ENCODE measurements around the gene HOXD8.

DNA sequence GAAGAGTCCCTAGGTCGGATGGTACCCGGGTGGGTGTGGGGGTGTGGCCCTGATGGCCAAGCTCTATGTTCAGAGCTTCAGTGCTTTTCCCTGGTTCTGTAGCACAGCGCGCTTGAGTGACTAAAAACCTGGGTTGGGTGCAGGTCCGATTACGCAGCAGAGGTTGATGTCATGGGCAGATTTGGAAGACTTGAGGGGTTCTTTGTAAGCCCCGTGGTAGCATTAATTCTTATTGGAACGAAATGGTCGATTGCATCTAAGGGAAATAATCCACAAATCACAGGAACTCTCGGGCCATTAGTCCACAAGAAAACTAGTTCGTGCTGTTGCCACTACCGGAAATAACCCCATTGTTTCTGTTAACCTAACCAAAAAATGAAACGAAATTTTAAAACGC lies 9.0 kb downstream of the HOXD8 start:
- TF ChIP-seq JUND (IDR thresholded peaks at IDR 0.05) (no peak), POLR2AphosphoS5 (IDR thresholded peaks at IDR 0.05; ENCODE audit: low read depth, low read length) (no peak), GABPA (IDR thresholded peaks at IDR 0.05; ENCODE audit: low read depth) (no peak), MEF2A (IDR thresholded peaks at IDR 0.05; ENCODE audit: borderline replicate concordance, low read depth) (no peak), RXRA (IDR thresholded peaks at IDR 0.05; ENCODE audit: borderline replicate concordance, low read depth) (no peak)
- TF ChIP-seq, protein P1, sequence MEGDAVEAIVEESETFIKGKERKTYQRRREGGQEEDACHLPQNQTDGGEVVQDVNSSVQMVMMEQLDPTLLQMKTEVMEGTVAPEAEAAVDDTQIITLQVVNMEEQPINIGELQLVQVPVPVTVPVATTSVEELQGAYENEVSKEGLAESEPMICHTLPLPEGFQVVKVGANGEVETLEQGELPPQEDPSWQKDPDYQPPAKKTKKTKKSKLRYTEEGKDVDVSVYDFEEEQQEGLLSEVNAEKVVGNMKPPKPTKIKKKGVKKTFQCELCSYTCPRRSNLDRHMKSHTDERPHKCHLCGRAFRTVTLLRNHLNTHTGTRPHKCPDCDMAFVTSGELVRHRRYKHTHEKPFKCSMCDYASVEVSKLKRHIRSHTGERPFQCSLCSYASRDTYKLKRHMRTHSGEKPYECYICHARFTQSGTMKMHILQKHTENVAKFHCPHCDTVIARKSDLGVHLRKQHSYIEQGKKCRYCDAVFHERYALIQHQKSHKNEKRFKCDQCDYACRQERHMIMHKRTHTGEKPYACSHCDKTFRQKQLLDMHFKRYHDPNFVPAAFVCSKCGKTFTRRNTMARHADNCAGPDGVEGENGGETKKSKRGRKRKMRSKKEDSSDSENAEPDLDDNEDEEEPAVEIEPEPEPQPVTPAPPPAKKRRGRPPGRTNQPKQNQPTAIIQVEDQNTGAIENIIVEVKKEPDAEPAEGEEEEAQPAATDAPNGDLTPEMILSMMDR (IDR thresholded peaks at IDR 0.05) = no peak

All from SK-N-SH (cell line).